ENCODE measurements around the gene SEPTIN12.

SEPTIN12 gene, protein sequence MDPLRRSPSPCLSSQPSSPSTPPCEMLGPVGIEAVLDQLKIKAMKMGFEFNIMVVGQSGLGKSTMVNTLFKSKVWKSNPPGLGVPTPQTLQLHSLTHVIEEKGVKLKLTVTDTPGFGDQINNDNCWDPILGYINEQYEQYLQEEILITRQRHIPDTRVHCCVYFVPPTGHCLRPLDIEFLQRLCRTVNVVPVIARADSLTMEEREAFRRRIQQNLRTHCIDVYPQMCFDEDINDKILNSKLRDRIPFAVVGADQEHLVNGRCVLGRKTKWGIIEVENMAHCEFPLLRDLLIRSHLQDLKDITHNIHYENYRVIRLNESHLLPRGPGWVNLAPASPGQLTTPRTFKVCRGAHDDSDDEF

DNA sequence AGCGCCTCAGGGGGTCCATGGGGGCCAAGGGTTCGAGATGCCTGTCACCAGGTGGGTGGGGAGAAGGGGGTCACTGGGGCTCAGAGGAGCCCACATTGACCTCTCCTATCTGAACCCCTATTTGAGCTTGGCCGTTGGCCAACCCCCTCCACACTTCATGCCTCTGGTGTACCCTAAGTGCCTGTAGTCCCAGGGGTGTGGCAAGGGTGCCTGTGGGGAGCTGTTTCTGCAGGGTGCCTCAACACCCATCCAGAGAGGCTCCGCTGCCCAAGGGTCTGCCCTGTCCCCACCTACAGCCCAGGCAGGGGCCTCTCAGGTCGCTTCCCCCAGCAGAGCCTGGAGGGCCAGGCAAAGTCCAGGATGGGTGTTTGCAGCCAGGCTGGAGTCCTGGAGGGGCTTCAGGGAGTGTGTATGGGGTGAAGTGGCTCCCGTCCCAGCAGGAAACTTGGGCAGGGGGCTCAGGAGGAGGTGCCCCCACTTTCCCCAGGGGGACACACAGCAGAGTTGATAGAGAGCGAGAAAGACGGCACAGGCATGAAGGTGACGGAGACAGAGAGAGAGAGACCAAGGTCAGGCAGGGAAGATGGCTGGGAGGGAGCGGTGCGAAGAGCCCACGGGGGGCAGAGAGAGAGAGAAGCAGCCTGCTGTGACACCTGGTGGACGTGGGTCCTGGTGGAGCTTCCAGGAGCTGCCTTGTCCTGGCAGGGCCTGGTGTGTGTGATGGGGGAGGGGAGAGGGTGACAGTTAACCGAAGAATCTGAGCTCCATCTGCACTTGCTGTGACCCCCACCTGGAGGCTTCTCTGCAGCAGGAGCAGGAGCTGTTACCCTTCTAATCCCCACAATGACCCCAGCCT is at the start of gene SEPTIN12:
Gene SEPTIN12 (minus strand): TSS at position 719 of the 856 bp plus-strand sequence. CDS start 700 bp downstream, at position 19.
- no peak for DNase-seq (ENCODE audit: low read depth)

DNA sequence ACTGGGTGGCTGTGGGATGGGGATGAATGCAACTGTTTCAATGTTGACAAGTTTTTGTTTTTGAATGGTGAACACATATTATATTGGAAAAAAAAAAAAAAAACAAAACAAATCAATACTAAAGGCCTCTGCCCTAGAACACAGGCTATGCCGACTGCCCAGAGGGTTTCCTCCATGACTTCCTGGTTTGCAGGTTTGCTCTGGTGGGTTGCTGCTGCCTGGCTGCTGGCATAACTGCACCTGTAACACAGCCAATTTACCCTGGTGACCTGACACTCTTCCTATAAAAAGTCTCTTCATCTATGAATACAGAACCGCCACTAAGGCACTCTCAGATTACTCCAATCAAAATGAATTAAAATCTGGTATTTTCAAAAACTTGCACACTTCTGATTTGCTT is 48.6 kb upstream of the SEPTIN12 start:
- no peak for DNase-seq (ENCODE audit: low read depth)

DNA sequence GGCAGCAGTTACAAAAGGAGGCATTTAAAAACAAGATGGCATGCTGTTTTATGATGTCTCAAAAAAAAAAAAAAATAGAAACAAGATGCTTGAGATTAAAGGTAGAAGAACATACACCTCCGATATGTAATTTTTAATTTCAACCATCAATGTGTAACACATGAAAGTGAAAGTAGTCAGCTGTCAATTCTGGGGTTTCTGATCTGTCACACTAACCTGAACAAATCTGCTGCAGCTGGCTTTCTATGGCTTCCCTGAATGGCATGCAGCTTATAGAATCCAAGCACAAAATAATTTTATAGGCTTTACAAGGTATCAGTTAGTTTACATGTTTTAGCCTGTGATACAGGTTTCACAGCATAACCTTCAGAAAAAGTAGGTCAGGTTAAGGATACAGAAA is 45.4 kb upstream of the SEPTIN12 start:
- no peak for DNase-seq (ENCODE audit: low read depth)

DNA sequence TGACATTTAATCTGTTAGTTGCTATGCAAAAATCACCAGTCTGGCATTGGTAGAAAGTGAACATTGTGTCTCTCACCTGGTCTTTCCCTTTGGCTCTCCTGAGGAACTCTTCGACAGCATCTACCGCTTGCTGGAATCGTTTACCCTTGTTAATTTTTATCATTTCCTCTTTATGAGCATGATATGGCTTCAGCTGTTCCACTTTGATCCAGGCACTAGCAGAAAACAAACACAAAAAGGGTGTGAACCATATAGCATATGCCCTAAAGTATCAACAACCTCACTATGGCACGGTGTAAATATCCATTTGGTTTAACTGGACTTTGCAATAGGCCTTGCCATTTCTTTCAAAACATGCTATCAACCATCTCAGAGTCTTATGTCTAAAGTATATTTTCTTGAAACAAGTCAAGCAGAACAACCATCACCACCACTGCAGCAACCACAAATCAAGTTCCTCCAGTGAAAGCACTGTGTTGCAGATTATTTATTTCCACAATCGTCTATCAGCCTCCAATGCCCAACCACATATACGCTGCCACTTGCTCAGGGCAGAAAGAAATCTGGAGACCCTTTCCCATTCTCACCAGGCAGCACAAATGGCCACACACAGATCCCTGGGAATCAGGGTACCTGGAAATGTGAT is 44.7 kb upstream of the SEPTIN12 start:
- no peak for DNase-seq (ENCODE audit: low read depth)

DNA sequence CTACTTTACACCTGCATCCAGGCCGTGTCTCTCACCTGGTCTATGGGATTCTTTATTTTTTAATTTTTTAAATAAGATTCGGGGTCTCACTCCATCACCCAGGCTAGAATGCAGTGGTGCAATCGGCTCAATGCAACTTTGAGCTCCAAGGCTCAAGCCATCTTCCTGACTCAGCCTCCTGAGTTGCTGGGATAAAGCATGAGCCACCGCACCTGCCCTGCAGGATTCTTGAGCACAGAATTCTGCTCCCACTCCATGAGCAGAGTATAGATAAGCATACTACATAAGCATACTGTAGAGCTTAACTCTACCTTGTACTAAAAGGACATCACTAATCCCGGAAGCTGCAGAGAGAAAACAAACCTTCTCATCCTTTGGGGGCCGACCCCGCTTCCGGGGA is 43.5 kb upstream of the SEPTIN12 start:
- DNase-seq (ENCODE audit: low read depth), result no peak

DNA sequence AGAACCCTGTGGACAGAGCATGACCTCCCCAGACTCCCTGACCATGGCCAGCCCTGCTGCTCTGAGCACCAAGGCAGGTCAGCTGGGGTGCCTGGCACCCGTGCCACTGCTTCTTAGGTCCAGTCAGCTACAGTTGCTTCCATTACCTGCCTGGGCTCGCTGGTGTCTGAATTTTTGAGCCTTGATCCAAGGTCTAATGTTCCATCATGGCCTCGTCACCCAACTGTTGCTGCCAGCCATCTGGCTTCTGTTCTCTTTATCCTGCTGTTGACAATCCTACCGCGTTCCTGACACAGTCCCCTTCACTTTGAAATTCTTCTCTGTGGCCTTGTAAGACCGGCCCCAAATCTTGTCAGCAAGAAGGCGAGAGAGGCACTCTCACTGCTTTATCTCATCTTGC is 42.3 kb upstream of the SEPTIN12 start:
- no peak for DNase-seq (ENCODE audit: low read depth)

DNA sequence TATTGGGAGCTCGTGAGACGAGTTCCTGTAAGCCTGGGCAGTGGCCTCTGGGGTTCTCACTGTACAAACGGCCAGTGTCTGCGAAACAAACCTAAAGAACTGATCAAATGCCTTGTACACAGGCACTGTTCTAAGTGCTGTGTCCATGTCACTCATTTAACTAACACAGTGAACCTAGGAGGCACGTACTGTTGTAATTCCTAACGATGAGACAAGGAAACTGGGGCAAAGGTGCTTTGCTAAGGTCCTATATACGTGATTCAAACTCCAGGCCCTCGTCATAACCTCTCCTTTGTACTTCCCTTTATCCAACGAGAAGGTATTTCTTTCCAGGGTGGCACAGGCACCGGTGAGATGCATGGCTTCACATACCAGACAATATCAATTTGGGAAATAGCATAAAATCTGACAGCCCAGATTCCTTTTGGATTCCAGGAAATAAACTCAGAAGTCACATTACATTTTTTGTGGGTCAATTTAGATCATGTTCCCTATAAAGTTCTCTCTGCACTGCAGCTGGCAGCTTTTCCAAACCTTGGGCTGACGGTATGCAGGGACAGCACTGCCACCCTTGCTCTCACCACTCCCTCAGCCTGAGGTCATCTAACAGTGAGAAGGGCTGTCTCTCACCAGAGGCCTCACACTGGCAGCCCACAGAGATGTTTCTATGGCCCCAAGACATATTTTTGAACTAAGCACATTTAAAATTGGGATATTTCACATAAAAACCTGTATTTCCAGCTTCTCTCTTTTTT is 40.6 kb upstream of the SEPTIN12 start:
- no peak for DNase-seq (ENCODE audit: low read depth)

DNA sequence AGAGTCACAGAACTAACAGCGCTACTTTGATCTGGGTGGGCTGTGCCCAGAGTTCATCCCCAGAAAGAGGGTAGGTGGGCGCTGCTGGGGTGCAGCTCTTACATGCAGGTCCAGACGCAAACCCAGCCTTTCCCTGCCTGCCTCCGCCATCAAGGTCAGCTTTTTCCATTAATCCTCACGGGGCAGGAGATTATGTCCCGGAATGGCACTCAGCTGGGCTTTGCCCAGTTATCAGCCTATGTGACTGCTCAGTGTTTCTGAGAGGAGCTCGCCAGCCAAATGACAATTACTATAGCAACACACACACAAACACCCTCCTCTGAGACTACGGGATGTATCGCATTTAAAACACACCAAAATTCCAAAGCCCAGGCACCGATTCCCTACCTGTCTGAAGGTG is 38.8 kb upstream of the SEPTIN12 start:
- DNase-seq (ENCODE audit: low read depth), result no peak

DNA sequence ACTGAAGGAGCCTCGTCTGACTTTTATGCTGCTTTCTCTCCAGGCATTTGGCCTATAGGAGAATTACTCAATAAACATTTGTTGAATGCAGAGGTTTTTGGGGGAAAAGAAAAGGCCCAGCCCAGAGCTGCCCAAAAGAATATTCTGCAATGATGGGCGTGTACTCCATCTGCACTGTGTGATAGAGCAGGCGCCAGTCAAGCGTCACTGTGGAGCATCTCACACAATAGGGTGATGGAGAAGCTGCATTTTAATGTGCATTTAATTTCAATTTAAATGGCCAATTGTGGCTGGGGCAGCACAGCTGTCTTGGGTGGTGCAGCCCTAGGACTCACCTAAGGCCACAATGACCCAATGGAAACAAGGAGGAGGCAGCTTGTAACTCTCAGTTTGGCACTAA is 38.4 kb upstream of the SEPTIN12 start:
- no peak for DNase-seq (ENCODE audit: low read depth)

DNA sequence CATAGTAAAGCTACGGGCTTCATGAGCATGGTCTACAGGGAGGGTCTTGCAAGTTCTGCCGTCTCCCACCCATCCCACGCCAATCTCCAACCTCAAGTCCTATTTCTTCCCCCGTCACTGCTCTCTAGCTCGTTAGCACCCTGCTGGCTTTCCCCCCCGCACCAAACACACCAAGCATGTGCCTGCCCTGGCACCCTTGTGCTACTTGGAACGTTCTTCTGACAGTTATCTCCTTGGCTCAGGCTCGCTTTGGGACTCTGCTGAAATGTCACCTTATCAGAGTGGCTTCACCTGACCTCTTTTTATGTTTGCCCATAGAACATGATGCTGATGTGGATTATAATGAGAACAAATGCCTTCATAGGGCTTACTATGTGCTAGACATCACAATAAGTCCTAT is 37.1 kb upstream of the SEPTIN12 start:
- no peak for DNase-seq (ENCODE audit: low read depth)

DNA sequence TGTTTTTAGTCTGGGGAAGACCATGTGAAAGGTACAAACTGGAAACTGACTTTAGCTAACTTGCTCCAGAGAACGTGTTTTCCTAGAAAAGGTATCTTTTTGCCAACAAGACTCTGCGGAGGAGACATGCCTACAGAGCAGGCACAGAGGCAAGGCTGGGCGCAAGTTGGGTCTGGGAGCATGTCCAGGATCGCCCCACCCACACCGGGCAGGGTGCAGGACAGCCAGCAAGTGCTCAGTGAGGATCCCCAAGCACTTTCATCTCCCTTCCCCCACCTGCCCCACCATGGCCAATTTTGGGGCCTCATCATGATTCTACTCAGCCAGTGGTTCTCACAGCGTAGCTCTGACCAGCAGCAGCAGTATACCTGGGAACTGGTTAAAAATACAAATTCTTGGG is 32.5 kb upstream of the SEPTIN12 start:
- no peak for DNase-seq (ENCODE audit: low read depth)

DNA sequence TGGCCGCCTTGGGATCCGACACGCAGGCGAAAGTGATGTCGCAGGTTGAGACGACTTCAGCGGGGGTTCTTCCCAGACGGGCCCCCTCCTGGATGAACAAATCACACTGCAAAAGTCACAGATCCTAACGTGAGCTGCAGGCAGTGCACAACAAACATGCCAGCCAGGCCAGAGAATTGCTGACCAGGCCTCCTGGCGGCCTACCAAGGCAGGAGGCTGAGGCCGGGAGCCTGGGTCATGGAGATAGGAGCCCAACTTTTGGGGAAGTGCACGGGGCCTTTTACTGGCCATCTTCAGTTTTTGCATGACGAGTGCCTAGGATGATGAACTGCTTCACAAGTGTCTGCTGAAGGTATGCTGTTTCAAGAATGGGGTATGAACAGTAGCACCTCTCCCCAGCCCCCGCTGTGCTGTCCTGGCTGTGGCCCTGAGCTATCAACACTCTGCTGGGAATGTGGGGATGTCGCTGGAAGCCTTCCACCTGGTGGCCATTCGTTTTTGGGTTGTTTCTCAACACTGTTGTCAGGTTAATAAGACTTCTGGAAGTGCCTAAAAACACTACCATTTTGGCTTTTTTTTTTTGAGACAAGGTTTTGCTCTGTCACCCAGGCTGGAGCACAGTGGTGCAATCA is 26.5 kb upstream of the SEPTIN12 start:
- DNase-seq (ENCODE audit: low read depth), result no peak

DNA sequence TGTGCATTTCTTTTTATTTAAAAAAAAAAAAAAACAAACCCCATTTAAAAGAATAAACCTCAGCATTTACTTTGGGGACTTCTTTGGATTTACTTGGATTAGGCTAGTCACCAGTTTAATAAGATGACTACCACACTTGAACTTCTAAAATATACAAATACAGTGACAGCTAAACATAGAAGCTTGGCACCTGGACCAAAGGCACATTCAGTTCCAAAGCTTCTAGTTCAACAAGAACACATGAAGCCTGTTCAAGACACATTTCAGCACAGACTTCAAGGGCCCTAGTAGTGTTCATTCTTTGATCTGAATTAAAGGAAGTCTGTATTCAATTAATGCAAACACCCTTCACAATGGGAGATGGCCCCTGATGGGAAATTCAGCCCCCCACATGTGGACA is 25.9 kb upstream of the SEPTIN12 start:
- no peak for DNase-seq (ENCODE audit: low read depth)

DNA sequence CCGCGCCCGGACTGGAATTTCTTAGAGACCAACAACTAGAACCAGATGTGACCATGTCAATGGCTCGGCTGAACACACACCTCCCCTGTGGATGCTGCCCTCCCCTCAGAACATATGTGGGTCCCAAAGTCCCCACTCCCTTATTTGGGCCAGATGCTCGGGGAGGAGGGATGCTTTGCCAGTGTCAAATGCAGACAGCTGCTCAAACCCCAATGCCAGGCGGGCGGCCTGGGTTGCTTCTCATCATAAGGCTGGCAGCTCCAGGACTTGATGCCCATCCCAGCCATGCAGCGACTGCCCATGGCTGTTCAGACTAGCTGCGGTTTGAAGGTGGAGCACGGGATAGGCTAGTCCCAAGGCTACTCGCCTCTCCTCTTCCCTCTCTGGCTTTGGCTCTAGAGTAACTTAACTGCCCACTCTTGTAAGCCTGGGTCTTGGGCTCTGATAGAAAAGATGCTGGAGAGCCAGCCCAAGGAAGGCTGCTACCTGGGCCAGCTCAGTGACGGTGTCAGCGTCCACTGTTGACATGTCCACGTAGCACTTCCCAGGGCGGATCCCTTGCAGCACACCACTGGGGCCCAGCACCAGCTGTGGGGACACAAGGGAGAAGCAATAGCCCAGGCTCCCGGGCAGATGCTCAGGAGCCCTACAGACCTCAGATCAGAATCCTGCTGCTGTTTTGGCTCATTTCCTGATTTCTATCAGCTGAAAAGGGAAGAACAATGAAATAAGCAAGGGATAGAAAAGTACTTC is 25.3 kb upstream of the SEPTIN12 start:
- DNase-seq (ENCODE audit: low read depth), result no peak

DNA sequence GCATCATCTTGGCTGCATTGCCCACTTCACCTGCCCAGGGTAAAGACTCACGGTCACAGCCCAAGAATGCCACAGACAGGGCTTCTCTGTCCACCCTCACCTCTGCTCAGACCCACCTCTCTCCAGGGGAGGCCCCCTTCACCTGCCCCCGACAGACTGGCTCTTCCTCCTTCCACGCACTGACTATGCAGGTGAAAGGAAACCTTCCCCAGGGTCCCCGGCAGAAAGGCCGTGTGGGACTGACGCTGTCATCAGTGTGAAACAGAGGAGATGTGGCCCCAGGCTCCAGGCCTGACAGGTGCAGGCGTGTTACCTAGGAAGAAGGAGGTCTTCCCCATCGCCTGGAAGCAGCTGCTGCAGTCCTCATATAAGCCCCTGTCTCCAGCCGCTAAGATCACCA is 23.6 kb upstream of the SEPTIN12 start:
- DNase-seq (ENCODE audit: low read depth), result no peak

DNA sequence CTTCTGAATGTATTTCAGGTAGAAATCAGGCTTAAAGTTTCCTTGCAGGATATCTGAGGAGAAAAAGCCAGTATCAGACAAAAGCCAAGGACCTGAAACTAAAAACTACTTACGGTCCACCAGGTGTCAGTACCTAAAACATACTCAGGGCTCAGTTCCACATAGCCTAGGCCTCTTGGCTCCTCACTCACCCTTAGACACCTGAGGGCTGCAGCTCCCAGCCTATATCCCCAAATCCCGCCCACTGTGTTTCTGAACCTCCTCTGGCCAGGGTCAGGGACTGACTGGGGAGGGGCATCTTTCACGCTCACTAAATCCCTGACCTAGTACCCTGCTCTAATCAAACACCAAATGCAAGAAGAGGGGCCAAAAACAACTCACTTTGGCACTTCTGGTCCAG is 23.1 kb upstream of the SEPTIN12 start:
- no peak for DNase-seq (ENCODE audit: low read depth)

DNA sequence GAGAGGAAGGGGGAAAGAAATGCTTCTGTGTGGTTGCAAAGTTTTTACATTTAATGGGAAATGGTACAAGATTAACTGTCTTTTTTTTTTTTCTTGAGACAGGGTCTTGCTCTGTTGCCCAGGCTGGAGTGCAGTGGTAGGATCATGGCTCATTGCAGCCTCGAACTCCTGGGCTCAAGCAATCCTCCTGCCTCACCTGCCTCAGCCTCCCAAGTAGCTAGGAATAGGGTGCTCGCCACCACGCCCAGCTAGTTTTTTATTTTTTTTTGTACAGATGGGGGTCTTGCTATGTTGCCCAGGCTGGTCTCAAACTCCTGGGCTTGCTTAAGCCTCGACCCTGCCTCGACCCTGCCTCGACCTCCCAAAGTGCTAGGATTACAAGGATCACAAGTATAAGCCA is 18.1 kb upstream of the SEPTIN12 start:
- no peak for DNase-seq (ENCODE audit: low read depth)

DNA sequence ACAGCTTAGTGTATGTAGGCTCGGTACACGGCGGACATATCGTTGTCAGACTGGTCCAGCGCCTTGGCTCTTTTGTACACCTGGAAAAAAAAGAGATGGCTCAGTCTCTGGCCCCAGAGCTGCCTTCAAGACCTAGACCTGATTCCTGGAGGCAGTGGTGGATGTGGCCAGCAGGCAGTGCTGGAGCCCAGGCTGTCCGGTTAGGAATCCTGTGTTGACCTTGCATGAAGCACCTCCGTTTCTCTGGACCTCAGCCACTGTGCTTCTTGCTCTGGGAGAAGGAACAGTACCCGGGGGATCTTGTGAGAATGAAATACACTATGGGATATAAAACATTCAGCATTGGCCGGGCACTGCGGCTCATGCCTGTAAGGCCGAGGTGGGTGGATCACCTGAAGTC is 17.1 kb upstream of the SEPTIN12 start:
- no peak for DNase-seq (ENCODE audit: low read depth)

DNA sequence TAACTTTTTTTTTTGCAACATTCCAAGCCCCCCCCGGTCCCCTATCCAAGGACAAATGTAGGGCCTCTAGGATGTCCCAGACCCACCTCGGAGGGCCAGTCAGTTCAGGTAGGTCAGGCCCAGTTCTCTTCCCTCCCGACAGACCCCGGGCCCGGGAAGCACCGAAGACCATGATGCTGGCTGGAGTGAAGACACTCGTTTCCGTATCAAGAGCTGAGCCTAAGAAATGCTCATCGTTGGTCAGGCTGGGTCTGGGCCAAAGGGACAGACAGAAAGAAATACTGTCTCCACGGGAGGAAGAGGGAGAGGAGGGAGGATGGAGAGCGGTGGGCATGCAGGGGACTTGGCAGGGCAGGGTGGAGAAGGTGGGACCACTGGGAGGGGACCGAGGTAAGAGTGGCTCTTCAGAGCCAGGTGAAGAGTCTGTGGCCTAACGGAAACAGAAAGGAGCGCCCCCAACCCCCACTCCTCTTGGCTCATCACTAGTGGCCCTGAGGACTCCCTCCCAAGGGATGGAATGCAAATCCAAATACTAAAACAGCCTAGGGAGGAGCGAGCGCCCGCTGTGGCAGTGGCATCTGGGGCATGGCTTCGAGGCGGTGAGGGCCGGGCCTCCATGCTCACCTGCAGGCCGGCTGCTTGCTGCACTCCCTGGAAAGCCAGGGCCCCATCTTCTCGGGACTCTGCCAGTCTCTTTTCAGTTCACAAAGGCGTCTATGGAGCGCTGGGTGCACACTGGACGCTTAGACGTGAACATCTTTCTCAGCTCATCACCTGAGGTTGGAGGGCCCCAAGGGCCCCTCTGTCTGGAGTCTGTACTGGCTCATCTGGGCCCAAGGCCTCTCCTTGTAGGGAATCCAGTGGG is 16.0 kb upstream of the SEPTIN12 start:
- no peak for DNase-seq (ENCODE audit: low read depth)

DNA sequence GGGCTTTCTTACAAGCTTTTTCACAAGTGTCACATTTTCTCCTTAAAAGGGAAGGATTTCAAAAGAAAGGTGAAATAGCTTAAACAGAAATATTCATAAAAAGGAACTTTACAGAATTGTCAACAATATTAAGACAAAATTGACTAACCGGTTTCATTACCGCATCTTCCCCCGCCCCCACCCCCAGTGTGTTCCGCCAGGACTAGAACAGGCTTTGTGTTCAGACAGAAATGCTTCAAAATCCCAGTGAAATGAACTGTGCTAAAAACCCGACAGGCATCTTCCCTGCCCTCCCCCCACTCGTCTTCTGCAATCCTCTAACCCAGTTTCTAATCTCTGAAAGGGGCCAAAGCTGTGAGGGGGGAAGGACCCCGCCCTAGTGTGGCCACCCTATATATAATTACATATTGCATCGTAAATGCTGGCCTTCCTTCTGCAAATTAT is 15.3 kb upstream of the SEPTIN12 start:
- DNase-seq (ENCODE audit: low read depth), result no peak

Measured in fibroblast of the conjunctiva (primary cell).